Measurements from ENCODE around the gene CSTB. TPM values are rescaled to one million over a fixed set of nuclear protein-coding genes. Genes with fewer than 3 reads are reported as not detected.

The CSTB gene
- total RNA-seq, 1 experiment from 2014 or later: 57.5 TPM

DNA sequence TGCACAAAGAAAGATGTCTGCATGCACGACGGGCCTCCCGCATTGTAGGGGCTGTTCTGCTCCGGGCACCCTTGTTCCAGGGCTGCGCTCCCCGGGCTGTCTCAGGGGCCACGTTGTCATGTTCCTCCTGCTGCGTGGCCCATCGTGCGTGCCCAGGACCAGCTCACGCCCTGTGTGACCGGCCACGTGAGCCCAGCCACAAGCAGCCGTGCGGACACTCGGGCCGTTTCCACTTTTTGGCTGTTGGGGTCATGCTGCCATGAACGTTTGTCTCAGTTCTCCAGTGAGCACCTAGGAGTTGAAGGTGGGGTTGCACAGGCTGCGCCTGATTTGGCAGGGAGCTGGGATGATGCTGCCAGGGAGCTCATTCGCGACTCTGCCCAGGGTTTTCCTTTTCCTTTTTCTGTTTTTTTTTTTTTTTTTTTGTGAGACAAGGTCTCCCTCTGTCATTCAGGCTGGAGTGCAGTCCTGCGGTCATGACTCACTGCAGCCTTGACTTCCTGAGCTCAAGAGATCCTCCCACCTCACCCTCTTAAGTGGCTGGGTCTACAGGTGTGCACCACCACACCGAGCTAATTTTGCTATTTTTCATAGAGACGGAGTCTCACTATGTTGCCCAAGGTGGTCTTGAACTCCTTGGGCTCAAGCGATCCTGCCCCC, 39.8 kb downstream of the CSTB start:
- no TSS peak for BruUV-seq (replicated peaks)
- no peak overlapping the region for H3K4me2 ChIP-seq (ENCODE audit: low read length)
- ChIA-PET CTCF (no interaction called here), RAD21 (ENCODE audit: low non-redundant PET in 1 of 2, low total read pairs in 2 of 2, uncharacterized antibody in 2 of 2, unreplicated experiment in 2 of 2) (interaction anchor here in 1 of 2 experiments (0.7 kb wide), 1 partner anchor 24 kb away, joined by 3 read pairs; no protein-coding TSS in a partner anchor), POLR2A (no interaction called here)
- no peak overlapping the region for H3K4me3 ChIP-seq (replicated peaks in 1 of 2; ENCODE audit: low read depth in 1 of 2, low read length in 2 of 2)
- H4K20me1 ChIP-seq (ENCODE audit: insufficient read depth): 0 out of 2 replicates have a peak, but pooled peaks cover 6% of the 10 kb centered on the region
- H3K9ac ChIP-seq (ENCODE audit: low read length): no peak overlapping the region
- ATAC-seq (no peak), DNase-seq (ENCODE audit: low read depth, low spot score) (no peak)
- H3K27me3 ChIP-seq (ENCODE audit: insufficient read depth, low read length): no peaks in the 10 kb centered on the region
- H3K4me1 ChIP-seq (ENCODE audit: control insufficient read depth in 1 of 2, insufficient read depth in 2 of 2, low read length in 2 of 2): peaks cover 0 to 23% of the 10 kb centered on the region in 2 experiments; a peak in 2 of 4 replicates
- peaks cover 0 to 4% of the 10 kb centered on the region in 2 experiments; a peak in 3 of 4 replicates for H3K36me3 ChIP-seq (ENCODE audit: control insufficient read depth in 1 of 2, insufficient read depth in 2 of 2, low read length in 2 of 2)
- no peak for TF ChIP-seq SRF (IDR thresholded peaks at IDR 0.05; ENCODE audit: low read depth)
- TF ChIP-seq POLR2A (IDR thresholded peaks at IDR 0.05; ENCODE audit: borderline replicate concordance, extremely low read depth, insufficient read depth, insufficient read length): no peak
- no peak for TF ChIP-seq CBX3 (IDR thresholded peaks at IDR 0.05; ENCODE audit: low read depth)
- no peak for TF ChIP-seq CEBPB (IDR thresholded peaks at IDR 0.05; ENCODE audit: low read depth)
- TF ChIP-seq, protein P1, sequence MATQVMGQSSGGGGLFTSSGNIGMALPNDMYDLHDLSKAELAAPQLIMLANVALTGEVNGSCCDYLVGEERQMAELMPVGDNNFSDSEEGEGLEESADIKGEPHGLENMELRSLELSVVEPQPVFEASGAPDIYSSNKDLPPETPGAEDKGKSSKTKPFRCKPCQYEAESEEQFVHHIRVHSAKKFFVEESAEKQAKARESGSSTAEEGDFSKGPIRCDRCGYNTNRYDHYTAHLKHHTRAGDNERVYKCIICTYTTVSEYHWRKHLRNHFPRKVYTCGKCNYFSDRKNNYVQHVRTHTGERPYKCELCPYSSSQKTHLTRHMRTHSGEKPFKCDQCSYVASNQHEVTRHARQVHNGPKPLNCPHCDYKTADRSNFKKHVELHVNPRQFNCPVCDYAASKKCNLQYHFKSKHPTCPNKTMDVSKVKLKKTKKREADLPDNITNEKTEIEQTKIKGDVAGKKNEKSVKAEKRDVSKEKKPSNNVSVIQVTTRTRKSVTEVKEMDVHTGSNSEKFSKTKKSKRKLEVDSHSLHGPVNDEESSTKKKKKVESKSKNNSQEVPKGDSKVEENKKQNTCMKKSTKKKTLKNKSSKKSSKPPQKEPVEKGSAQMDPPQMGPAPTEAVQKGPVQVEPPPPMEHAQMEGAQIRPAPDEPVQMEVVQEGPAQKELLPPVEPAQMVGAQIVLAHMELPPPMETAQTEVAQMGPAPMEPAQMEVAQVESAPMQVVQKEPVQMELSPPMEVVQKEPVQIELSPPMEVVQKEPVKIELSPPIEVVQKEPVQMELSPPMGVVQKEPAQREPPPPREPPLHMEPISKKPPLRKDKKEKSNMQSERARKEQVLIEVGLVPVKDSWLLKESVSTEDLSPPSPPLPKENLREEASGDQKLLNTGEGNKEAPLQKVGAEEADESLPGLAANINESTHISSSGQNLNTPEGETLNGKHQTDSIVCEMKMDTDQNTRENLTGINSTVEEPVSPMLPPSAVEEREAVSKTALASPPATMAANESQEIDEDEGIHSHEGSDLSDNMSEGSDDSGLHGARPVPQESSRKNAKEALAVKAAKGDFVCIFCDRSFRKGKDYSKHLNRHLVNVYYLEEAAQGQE (IDR thresholded peaks at IDR 0.05; ENCODE audit: low read depth): no peak
- TF ChIP-seq YY1 (IDR thresholded peaks at IDR 0.05; ENCODE audit: extremely low read depth, insufficient replicate concordance, low read depth, low read length): no peak
- no peak for TF ChIP-seq POLR2AphosphoS5 (IDR thresholded peaks at IDR 0.05; ENCODE audit: low read depth, low read length)
- no peak for TF ChIP-seq EGR1 (IDR thresholded peaks at IDR 0.05; ENCODE audit: low read depth)
- no peak for TF ChIP-seq ZFX (IDR thresholded peaks at IDR 0.05)
- TF ChIP-seq RAD21 (IDR thresholded peaks at IDR 0.05; ENCODE audit: low read depth): no peak
- no peak for TF ChIP-seq ZNF274 (IDR thresholded peaks at IDR 0.05; ENCODE audit: low read depth, low read length)
- TF ChIP-seq, protein P2, sequence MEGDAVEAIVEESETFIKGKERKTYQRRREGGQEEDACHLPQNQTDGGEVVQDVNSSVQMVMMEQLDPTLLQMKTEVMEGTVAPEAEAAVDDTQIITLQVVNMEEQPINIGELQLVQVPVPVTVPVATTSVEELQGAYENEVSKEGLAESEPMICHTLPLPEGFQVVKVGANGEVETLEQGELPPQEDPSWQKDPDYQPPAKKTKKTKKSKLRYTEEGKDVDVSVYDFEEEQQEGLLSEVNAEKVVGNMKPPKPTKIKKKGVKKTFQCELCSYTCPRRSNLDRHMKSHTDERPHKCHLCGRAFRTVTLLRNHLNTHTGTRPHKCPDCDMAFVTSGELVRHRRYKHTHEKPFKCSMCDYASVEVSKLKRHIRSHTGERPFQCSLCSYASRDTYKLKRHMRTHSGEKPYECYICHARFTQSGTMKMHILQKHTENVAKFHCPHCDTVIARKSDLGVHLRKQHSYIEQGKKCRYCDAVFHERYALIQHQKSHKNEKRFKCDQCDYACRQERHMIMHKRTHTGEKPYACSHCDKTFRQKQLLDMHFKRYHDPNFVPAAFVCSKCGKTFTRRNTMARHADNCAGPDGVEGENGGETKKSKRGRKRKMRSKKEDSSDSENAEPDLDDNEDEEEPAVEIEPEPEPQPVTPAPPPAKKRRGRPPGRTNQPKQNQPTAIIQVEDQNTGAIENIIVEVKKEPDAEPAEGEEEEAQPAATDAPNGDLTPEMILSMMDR (IDR thresholded peaks at IDR 0.05 in 2 of 3, conservative IDR thresholded peaks at IDR 0.05 in 1 of 3; ENCODE audit: borderline replicate concordance in 1 of 3, insufficient read depth in 1 of 3, low read depth in 2 of 3, low read length in 2 of 3): no peak
- TF ChIP-seq, protein P3, sequence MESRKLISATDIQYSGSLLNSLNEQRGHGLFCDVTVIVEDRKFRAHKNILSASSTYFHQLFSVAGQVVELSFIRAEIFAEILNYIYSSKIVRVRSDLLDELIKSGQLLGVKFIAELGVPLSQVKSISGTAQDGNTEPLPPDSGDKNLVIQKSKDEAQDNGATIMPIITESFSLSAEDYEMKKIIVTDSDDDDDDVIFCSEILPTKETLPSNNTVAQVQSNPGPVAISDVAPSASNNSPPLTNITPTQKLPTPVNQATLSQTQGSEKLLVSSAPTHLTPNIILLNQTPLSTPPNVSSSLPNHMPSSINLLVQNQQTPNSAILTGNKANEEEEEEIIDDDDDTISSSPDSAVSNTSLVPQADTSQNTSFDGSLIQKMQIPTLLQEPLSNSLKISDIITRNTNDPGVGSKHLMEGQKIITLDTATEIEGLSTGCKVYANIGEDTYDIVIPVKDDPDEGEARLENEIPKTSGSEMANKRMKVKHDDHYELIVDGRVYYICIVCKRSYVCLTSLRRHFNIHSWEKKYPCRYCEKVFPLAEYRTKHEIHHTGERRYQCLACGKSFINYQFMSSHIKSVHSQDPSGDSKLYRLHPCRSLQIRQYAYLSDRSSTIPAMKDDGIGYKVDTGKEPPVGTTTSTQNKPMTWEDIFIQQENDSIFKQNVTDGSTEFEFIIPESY (IDR thresholded peaks at IDR 0.05; ENCODE audit: extremely low read depth, insufficient replicate concordance, low read length): no peak
- TF ChIP-seq, protein P4, sequence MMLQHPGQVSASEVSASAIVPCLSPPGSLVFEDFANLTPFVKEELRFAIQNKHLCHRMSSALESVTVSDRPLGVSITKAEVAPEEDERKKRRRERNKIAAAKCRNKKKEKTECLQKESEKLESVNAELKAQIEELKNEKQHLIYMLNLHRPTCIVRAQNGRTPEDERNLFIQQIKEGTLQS (IDR thresholded peaks at IDR 0.05): no peak
- TF ChIP-seq SP1 (IDR thresholded peaks at IDR 0.05; ENCODE audit: low read depth): no peak
- TF ChIP-seq JUND (IDR thresholded peaks at IDR 0.05): no peak
- no peak for TF ChIP-seq SIN3A (IDR thresholded peaks at IDR 0.05; ENCODE audit: low read depth)
- TF ChIP-seq, protein P5, sequence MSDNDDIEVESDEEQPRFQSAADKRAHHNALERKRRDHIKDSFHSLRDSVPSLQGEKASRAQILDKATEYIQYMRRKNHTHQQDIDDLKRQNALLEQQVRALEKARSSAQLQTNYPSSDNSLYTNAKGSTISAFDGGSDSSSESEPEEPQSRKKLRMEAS (IDR thresholded peaks at IDR 0.05): no peak
- no peak for TF ChIP-seq ELF1 (IDR thresholded peaks at IDR 0.05; ENCODE audit: borderline replicate concordance, low read depth)
- TF ChIP-seq FOSL1 (IDR thresholded peaks at IDR 0.05; ENCODE audit: low read depth): no peak
- no peak overlapping the region for H3K27ac ChIP-seq (ENCODE audit: low read depth, low read length)
- H3K79me2 ChIP-seq (ENCODE audit: insufficient read depth, low read length): peaks cover 65% of the 10 kb centered on the region
- intact Hi-C loops (cut with micrococcal nuclease): no loop called here
- no peak overlapping the region for H2AFZ ChIP-seq (ENCODE audit: low read depth, low read length, poor library complexity, severe bottlenecking)
- H3K9me2 ChIP-seq (ENCODE audit: insufficient read depth): no peaks in the 10 kb centered on the region
- no peaks in the 10 kb centered on the region for H3K9me3 ChIP-seq (ENCODE audit: control insufficient read depth in 1 of 2, insufficient read depth in 1 of 2, low read depth in 1 of 2, low read length in 2 of 2)
